IMR-90 (cell line): Measurements from ENCODE around the gene BET1L. TPM values are rescaled to one million over a fixed set of nuclear protein-coding genes. Genes with fewer than 3 reads are reported as not detected.

Experiments used
- ATAC-seq: fragments of 200-7000 bp; cut with Tn5 transposase; 2 replicates; pipeline ENCODE4 v1.9.1; 2020; ENCODE audit warnings: low read depth, mild to moderate bottlenecking, moderate library complexity
- BruUV-seq: library from RNA; stranded (reverse); fragments of 400-500 nt; replicated peaks from 2 replicates; lab custom pipeline; 2021; lab: Mats Ljungman, UMichigan
- CTCF ChIA-PET: fragments of 300-600 bp; formaldehyde crosslinking; extraction: SDS; loops from one replicate; lab custom pipeline; 2021; ENCODE audit warnings: antibody characterized with exemption; lab: Yijun Ruan, JAX
- POLR2A ChIA-PET: fragments of 300-600 bp; sonication (Branson Sonifier 250); formaldehyde crosslinking; loops from one replicate; lab custom pipeline; 2022; ENCODE audit warnings: antibody characterized with exemption; ENCODE audit not compliant: unreplicated experiment; lab: Charles Lee
- DNase-seq: peaks from one replicate; pipeline ENCODE4 v3.0.0; 2013
- H2AFZ ChIP-seq: replicated peaks from 2 replicates; pipeline ENCODE3; 2013; ENCODE audit warnings: low read length, mild to moderate bottlenecking; ENCODE audit not compliant: poor library complexity
- H2AK5ac ChIP-seq: 2 replicates; pipeline ENCODE4 v1.6.1; 2013; ENCODE audit warnings: low read depth, low read length, inconsistent platforms
- H2AK9ac ChIP-seq: replicated peaks from 2 replicates; pipeline ENCODE3; 2013; ENCODE audit warnings: mild to moderate bottlenecking, low read depth, low read length, moderate library complexity; ENCODE audit not compliant: poor library complexity
- H2BK120ac ChIP-seq: 2 replicates; pipeline ENCODE4 v1.6.1; 2013; ENCODE audit warnings: low read depth, low read length, inconsistent platforms
- H2BK15ac ChIP-seq: 3 replicates; pipeline ENCODE4 v1.6.1; 2013; ENCODE audit warnings: low read depth, low read length, inconsistent platforms
- H2BK20ac ChIP-seq: 2 replicates; pipeline ENCODE4 v1.6.1; 2013; ENCODE audit warnings: low read depth, mild to moderate bottlenecking, inconsistent platforms, low read length, moderate library complexity
- H2BK5ac ChIP-seq: 2 replicates; pipeline ENCODE4 v1.6.1; 2013; ENCODE audit warnings: mild to moderate bottlenecking, low read depth, low read length, inconsistent platforms; ENCODE audit not compliant: poor library complexity, severe bottlenecking
- H3K14ac ChIP-seq: replicated peaks from 2 replicates; pipeline ENCODE4 v1.6.1; 2013; ENCODE audit warnings: low read depth, low read length, inconsistent platforms
- H3K18ac ChIP-seq: 2 replicates; pipeline ENCODE4 v1.6.1; 2013; ENCODE audit warnings: low read depth, low read length, control low read depth
- H3K23ac ChIP-seq: 2 replicates; pipeline ENCODE4 v1.6.1; 2013; ENCODE audit warnings: low read depth, low read length, inconsistent platforms
- H3K27ac ChIP-seq: 2 replicates; pipeline ENCODE4 v1.5.1; 2013; ENCODE audit warnings: mild to moderate bottlenecking, control low read depth, low read length; ENCODE audit not compliant: insufficient read depth
- H3K27me3 ChIP-seq: 2 replicates; pipeline ENCODE4 v1.6.1; 2013; ENCODE audit warnings: low read length; ENCODE audit not compliant: control insufficient read depth, insufficient read depth
- H3K36me3 ChIP-seq: 2 replicates; pipeline ENCODE4 v1.6.1; 2013; ENCODE audit warnings: low read length, mixed read lengths; ENCODE audit not compliant: control insufficient read depth, insufficient read depth
- H3K4ac ChIP-seq: 2 replicates; pipeline ENCODE4 v1.6.1; 2013; ENCODE audit warnings: low read depth, low read length, inconsistent platforms
- H3K4me1 ChIP-seq: 2 replicates; pipeline ENCODE4 v1.6.1; 2013; ENCODE audit warnings: low read length, mixed read lengths; ENCODE audit not compliant: control insufficient read depth, insufficient read depth
- H3K4me2 ChIP-seq: 2 replicates; pipeline ENCODE4 v1.6.1; 2013; ENCODE audit warnings: low read depth, mild to moderate bottlenecking, control low read depth, low read length, moderate library complexity
- H3K4me3 ChIP-seq: 2 replicates; pipeline ENCODE4 v1.5.1; 2013; ENCODE audit warnings: low read depth, mild to moderate bottlenecking, control low read depth, low read length, moderate library complexity; ENCODE audit not compliant: insufficient read depth
- H3K56ac ChIP-seq: 2 replicates; pipeline ENCODE4 v1.6.1; 2013; ENCODE audit warnings: low read length, inconsistent platforms; ENCODE audit not compliant: insufficient read depth; ENCODE audit errors: extremely low read depth
- H3K79me1 ChIP-seq, 2 experiments: 2 replicates each; pipeline ENCODE4 v1.6.1; 2013; ENCODE audit warnings: low read length in 2 of 2, inconsistent platforms in 1 of 2, low read depth in 1 of 2
- H3K9ac ChIP-seq: 2 replicates; pipeline ENCODE4 v1.6.1; 2013; ENCODE audit warnings: low read depth, low read length, control low read depth
- H3K9me1 ChIP-seq: 2 replicates; pipeline ENCODE4 v1.6.1; 2013; ENCODE audit warnings: low read length, inconsistent platforms; ENCODE audit not compliant: insufficient read depth
- H3K9me3 ChIP-seq: 2 replicates; pipeline ENCODE4 v1.6.1; 2013; ENCODE audit warnings: low read length; ENCODE audit not compliant: control insufficient read depth, insufficient read depth
- H4K20me1 ChIP-seq: 2 replicates; pipeline ENCODE4 v1.6.1; 2013; ENCODE audit warnings: low read length, inconsistent platforms; ENCODE audit not compliant: insufficient read depth
- H4K5ac ChIP-seq: 2 replicates; pipeline ENCODE4 v1.6.1; 2013; ENCODE audit warnings: mild to moderate bottlenecking, low read depth, low read length, control low read depth
- H4K8ac ChIP-seq, 2 experiments: 2 replicates each; pipeline ENCODE4 v1.6.1; 2013; ENCODE audit warnings: low read depth in 2 of 2, low read length in 2 of 2, control low read depth in 1 of 2, inconsistent platforms in 1 of 2
- H4K91ac ChIP-seq: 2 replicates; pipeline ENCODE4 v1.6.1; 2013; ENCODE audit warnings: low read depth, low read length, inconsistent platforms; ENCODE audit not compliant: insufficient read depth
- BHLHE40 ChIP-seq: fragments of 150-350 bp; IDR thresholded peaks from 2 replicates; pipeline ENCODE4 v1.6.1; 2016; ENCODE audit warnings: mild to moderate bottlenecking, low read depth, low read length
- CEBPB ChIP-seq: IDR thresholded peaks from 2 replicates; pipeline ENCODE4 v1.6.1; 2012; ENCODE audit warnings: low read depth, low read length, improper control_type of control experiment
- CHD1 ChIP-seq: IDR thresholded peaks from 2 replicates; pipeline ENCODE4 v1.6.1; 2012; ENCODE audit warnings: low read depth, low read length, improper control_type of control experiment
- CTCF ChIP-seq: conservative IDR thresholded peaks from 2 replicates; pipeline ENCODE4 v1.5.1; 2012; ENCODE audit warnings: mild to moderate bottlenecking, low read depth, low read length, improper control_type of control experiment
- FOS ChIP-seq: fragments of 150-350 bp; IDR thresholded peaks from 2 replicates; pipeline ENCODE4 v1.6.1; 2016; ENCODE audit warnings: low read depth, low read length
- MAFK ChIP-seq: IDR thresholded peaks from 2 replicates; pipeline ENCODE4 v1.6.1; 2012; ENCODE audit warnings: low read depth, low read length, improper control_type of control experiment
- MAZ ChIP-seq: IDR thresholded peaks from 2 replicates; pipeline ENCODE4 v1.6.1; 2012; ENCODE audit warnings: low read depth, mild to moderate bottlenecking, low read length, improper control_type of control experiment, moderate library complexity, borderline replicate concordance
- MXI1 ChIP-seq: IDR thresholded peaks from 2 replicates; pipeline ENCODE4 v1.6.1; 2012; ENCODE audit warnings: low read depth, mild to moderate bottlenecking, low read length, moderate library complexity, borderline replicate concordance
- NFE2L2 ChIP-seq: fragments of 150-350 bp; IDR thresholded peaks from 2 replicates; pipeline ENCODE4 v1.6.1; 2016; ENCODE audit warnings: low read depth, mild to moderate bottlenecking, low read length
- POLR2A ChIP-seq: IDR thresholded peaks from 2 replicates; pipeline ENCODE4 v1.6.1; 2012; ENCODE audit warnings: mild to moderate bottlenecking, low read depth, low read length
- RAD21 ChIP-seq: IDR thresholded peaks from 2 replicates; pipeline ENCODE4 v1.6.1; 2012; ENCODE audit warnings: low read length, improper control_type of control experiment
- RCOR1 ChIP-seq: IDR thresholded peaks from 2 replicates; pipeline ENCODE4 v1.6.1; 2012; ENCODE audit warnings: mild to moderate bottlenecking, low read length, improper control_type of control experiment; ENCODE audit not compliant: insufficient replicate concordance
- RFX5 ChIP-seq: IDR thresholded peaks from 2 replicates; pipeline ENCODE4 v1.8.0; 2012; ENCODE audit warnings: low read depth, mild to moderate bottlenecking, low read length, moderate library complexity
- SMC3 ChIP-seq: fragments of 150-350 bp; IDR thresholded peaks from 2 replicates; pipeline ENCODE4 v1.6.1; 2016; ENCODE audit warnings: low read depth, mild to moderate bottlenecking, antibody characterized with exemption, low read length, moderate library complexity
- WGBS, 2 experiments: methylation state at CpG; one replicate each; pipeline versions ENCODE4 v1.1.5 to v1.1.7; 2013; ENCODE audit warnings: missing lambda C conversion rate in 2 of 2; ENCODE audit not compliant: insufficient read length in 1 of 2; ENCODE audit errors: extremely low coverage in 2 of 2; 5-methylcytosine and 5-hydroxymethylcytosine counted together
- dilution Hi-C: fragments of 300-500 bp; cut with HindIII; formaldehyde crosslinking; loops from one replicate; pipeline ENCODE4 v1.14.3; 2018; ENCODE audit warnings: low sequenced_read_pairs; ENCODE audit not compliant: unreplicated experiment
- in situ Hi-C: fragments of 300-500 bp; cut with MboI; formaldehyde crosslinking; loops from 3 replicates; pipeline ENCODE4 v1.14.3; 2019; ENCODE audit warnings: low sequenced_read_pairs, inconsistent platforms, mixed read lengths
- intact Hi-C: fragments of 100-400 bp; cut with micrococcal nuclease; formaldehyde crosslinking; loops from 2 replicates; pipeline ENCODE4 v1.10.0; 2022
- polyA plus RNA-seq, 3 experiments: library from polyadenylated mRNA; depleted of rRNA; stranded (reverse); fragments of >200 nt; gene quantifications; 2 replicates each; pipeline ENCODE4 v1.2.3, GENCODE V29; 2012; ENCODE audit warnings: low replicate concordance in 1 of 3
- total RNA-seq: library from RNA; depleted of rRNA; stranded (reverse); fragments of >200 nt; gene quantifications from 2 replicates; pipeline ENCODE4 v1.2.3, GENCODE V29; 2012
- TF ChIP-seq, protein P1 (sequence below): fragments of 150-350 bp; IDR thresholded peaks from 2 replicates; pipeline ENCODE4 v1.6.1; 2016; ENCODE audit warnings: low read depth, mild to moderate bottlenecking, low read length, moderate library complexity, borderline replicate concordance
- TF ChIP-seq, protein P2 (sequence below): fragments of 150-350 bp; IDR thresholded peaks from 2 replicates; pipeline ENCODE4 v1.6.1; 2017; ENCODE audit warnings: mild to moderate bottlenecking, antibody characterized with exemption, low read length, low read depth

The BET1L gene
- total and polyA plus RNA-seq, 2 of the 4 experiments (the other 2 are of a cell fraction): 10.8 to 90.7 TPM

- intact Hi-C loops: no loop called here
- dilution Hi-C loops: no loop called here
- Histone ChIP-seq H3K9me1 (no peaks in the 10 kb centered on the region), H2BK15ac (no peak overlapping the region), H3K4me2 (no peak overlapping the region), H4K91ac (no peak overlapping the region), H3K4me1 (no peaks in the 10 kb centered on the region), H3K18ac (no peak overlapping the region), H3K27me3 (peaks cover 1% of the 10 kb centered on the region), H3K14ac (no peak overlapping the region), H3K4me3 (no peak overlapping the region), H4K20me1 (no peaks in the 10 kb centered on the region; the same call in 1 of the 2 replicates), H3K79me1 (peaks cover 0 to 9% of the 10 kb centered on the region in 2 experiments; a peak in 2 of 4 replicates), H2AFZ (no peak overlapping the region), H3K23ac (no peak overlapping the region), H4K8ac (no peak overlapping the region), H2BK120ac (no peak overlapping the region), H2AK9ac (no peak overlapping the region), H3K9me3 (no peaks in the 10 kb centered on the region), H2AK5ac (no peak overlapping the region), H2BK20ac (no peak overlapping the region), H3K9ac (no peak overlapping the region), H3K27ac (no peak overlapping the region), H3K4ac (no peak overlapping the region), H4K5ac (no peak overlapping the region), H3K36me3 (peaks cover 38% of the 10 kb centered on the region), H2BK5ac (no peak overlapping the region), H3K56ac (no peak overlapping the region)
- in situ Hi-C loops: no loop called here
- WGBS, 2 experiments: 76% methylated on average over 7 of the region's 13 CpGs; no CpG with 5 or more reads in 1 of the 2 experiments
- CTCF ChIA-PET: no interaction called here
- TF ChIP-seq RCOR1 (no peak), MXI1 (no peak), RAD21 (no peak), CHD1 (no peak), RFX5 (no peak), POLR2A (no peak), CTCF (no peak), CEBPB (no peak), MAZ (no peak), BHLHE40 (no peak), FOS (no peak), SMC3 (no peak), NFE2L2 (no peak), MAFK (no peak)
- TF ChIP-seq, protein P1, sequence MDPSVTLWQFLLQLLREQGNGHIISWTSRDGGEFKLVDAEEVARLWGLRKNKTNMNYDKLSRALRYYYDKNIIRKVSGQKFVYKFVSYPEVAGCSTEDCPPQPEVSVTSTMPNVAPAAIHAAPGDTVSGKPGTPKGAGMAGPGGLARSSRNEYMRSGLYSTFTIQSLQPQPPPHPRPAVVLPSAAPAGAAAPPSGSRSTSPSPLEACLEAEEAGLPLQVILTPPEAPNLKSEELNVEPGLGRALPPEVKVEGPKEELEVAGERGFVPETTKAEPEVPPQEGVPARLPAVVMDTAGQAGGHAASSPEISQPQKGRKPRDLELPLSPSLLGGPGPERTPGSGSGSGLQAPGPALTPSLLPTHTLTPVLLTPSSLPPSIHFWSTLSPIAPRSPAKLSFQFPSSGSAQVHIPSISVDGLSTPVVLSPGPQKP: no peak
- TF ChIP-seq, protein P2, sequence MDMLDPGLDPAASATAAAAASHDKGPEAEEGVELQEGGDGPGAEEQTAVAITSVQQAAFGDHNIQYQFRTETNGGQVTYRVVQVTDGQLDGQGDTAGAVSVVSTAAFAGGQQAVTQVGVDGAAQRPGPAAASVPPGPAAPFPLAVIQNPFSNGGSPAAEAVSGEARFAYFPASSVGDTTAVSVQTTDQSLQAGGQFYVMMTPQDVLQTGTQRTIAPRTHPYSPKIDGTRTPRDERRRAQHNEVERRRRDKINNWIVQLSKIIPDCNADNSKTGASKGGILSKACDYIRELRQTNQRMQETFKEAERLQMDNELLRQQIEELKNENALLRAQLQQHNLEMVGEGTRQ: no peak
- POLR2A ChIA-PET: no interaction called here
- ATAC-seq (no peak), DNase-seq (no peak)
- no TSS peak for BruUV-seq
Measured at GRCh38 chr11:253160-253885, 46.1 kb upstream of the BET1L start.
